PFSK-1 (cell line): ENCODE data around the gene CLIC6.

ENCODE experiments used
- POLR2AphosphoS5 ChIP-seq: IDR thresholded peaks from 2 replicates; pipeline ENCODE4 v1.6.1; 2012; ENCODE audit warnings: low read depth, mild to moderate bottlenecking, control low read depth, low read length, moderate library complexity
- TAF1 ChIP-seq: IDR thresholded peaks from 2 replicates; pipeline ENCODE4 v1.6.1; 2012; ENCODE audit warnings: low read length, control low read depth, borderline replicate concordance; ENCODE audit not compliant: insufficient read depth
- TF ChIP-seq, protein P1 (sequence below), 2 experiments: IDR thresholded peaks; 2 replicates each; pipeline versions ENCODE4 v1.6.1 to v1.8.0; 2011 to 2012; ENCODE audit warnings: low read depth in 2 of 2, low read length in 2 of 2, control low read depth in 1 of 2, inconsistent platforms in 1 of 2, mild to moderate bottlenecking in 1 of 2, moderate library complexity in 1 of 2; ENCODE audit not compliant: insufficient read depth in 1 of 2

DNA sequence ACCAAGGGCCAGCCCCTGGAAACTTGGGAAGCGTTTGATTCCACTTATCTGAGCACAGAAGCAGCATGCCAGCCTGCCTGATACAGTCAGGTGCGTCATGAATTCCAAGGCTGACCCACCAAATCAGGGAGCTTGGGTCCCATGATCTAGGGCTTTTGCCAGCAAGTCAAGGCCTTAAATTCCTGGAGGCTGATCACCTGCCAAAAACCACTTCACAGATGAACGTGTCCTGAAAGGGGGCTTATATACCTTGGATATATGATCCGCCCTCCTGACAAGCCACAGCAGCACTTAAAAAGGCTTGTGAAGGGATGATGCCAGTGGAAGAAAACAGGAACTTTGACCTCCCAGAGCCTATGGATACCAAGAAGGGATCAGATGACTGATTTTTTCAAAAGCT lies 24.0 kb upstream of the CLIC6 start:
- TF ChIP-seq POLR2AphosphoS5 (no peak), TAF1 (no peak)
- TF ChIP-seq, protein P1, sequence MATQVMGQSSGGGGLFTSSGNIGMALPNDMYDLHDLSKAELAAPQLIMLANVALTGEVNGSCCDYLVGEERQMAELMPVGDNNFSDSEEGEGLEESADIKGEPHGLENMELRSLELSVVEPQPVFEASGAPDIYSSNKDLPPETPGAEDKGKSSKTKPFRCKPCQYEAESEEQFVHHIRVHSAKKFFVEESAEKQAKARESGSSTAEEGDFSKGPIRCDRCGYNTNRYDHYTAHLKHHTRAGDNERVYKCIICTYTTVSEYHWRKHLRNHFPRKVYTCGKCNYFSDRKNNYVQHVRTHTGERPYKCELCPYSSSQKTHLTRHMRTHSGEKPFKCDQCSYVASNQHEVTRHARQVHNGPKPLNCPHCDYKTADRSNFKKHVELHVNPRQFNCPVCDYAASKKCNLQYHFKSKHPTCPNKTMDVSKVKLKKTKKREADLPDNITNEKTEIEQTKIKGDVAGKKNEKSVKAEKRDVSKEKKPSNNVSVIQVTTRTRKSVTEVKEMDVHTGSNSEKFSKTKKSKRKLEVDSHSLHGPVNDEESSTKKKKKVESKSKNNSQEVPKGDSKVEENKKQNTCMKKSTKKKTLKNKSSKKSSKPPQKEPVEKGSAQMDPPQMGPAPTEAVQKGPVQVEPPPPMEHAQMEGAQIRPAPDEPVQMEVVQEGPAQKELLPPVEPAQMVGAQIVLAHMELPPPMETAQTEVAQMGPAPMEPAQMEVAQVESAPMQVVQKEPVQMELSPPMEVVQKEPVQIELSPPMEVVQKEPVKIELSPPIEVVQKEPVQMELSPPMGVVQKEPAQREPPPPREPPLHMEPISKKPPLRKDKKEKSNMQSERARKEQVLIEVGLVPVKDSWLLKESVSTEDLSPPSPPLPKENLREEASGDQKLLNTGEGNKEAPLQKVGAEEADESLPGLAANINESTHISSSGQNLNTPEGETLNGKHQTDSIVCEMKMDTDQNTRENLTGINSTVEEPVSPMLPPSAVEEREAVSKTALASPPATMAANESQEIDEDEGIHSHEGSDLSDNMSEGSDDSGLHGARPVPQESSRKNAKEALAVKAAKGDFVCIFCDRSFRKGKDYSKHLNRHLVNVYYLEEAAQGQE (IDR thresholded peaks at IDR 0.05; ENCODE audit: insufficient read depth in 1 of 2, low read depth in 2 of 2, low read length in 2 of 2), result no peak
